WTC11 (cell line): Measurements from ENCODE around the gene FAM107A. TPM values are rescaled to one million over a fixed set of nuclear protein-coding genes. Genes with fewer than 3 reads are reported as not detected.

Experiments used
- ATAC-seq: fragments of 200-7000 bp; cut with Tn5 transposase; 2 replicates; pipeline ENCODE4 v1.10.0; 2021; ENCODE audit warnings: mild to moderate bottlenecking, moderate library complexity
- CTCF ChIA-PET: fragments of 300-600 bp; sonication (Branson Sonifier 250); formaldehyde crosslinking; loops from one replicate; lab custom pipeline; 2021; ENCODE audit warnings: antibody characterized with exemption; lab: Charles Lee
- POLR2A ChIA-PET: fragments of 350-600 bp; sonication (Branson Sonifier 250); formaldehyde crosslinking; loops from one replicate; lab custom pipeline; 2021; ENCODE audit warnings: antibody characterized with exemption; lab: Charles Lee
- DNase-seq: peaks from one replicate; pipeline ENCODE4 v3.0.0; 2021; ENCODE audit warnings: low spot score
- H3K27ac Mint-ChIP-seq: 2 replicates; pipeline ENCODE4 v1.8.0; 2021; ENCODE audit warnings: mixed read lengths
- H3K27me3 Mint-ChIP-seq: 2 replicates; pipeline ENCODE4 v1.8.0; 2021; ENCODE audit warnings: low read depth, mild to moderate bottlenecking, moderate library complexity, mixed read lengths
- H3K36me3 Mint-ChIP-seq: 2 replicates; pipeline ENCODE4 v1.8.0; 2021; ENCODE audit warnings: mixed read lengths
- H3K4me1 Mint-ChIP-seq: 2 replicates; pipeline ENCODE4 v1.8.0; 2022; ENCODE audit warnings: mixed read lengths
- H3K4me3 Mint-ChIP-seq: 2 replicates; pipeline ENCODE4 v1.8.0; 2021; ENCODE audit warnings: mild to moderate bottlenecking, moderate library complexity, mixed read lengths
- H3K9me3 Mint-ChIP-seq: 2 replicates; pipeline ENCODE4 v1.8.0; 2021; ENCODE audit warnings: mixed read lengths
- ATF1 ChIP-seq: sonication (generic); formaldehyde crosslinking; IDR thresholded peaks from 2 replicates; pipeline ENCODE4 v1.8.1; 2023; ENCODE audit warnings: mild to moderate bottlenecking, moderate library complexity, missing genetic modification reagents
- HMGA2 ChIP-seq: fragments of 250-450 bp; sonication (Bioruptor Pico); IDR thresholded peaks from 2 replicates; pipeline ENCODE4 v1.4.0; 2021; ENCODE audit warnings: mild to moderate bottlenecking, moderate library complexity
- NFATC4 ChIP-seq: fragments of 250-450 bp; sonication (Bioruptor Pico); IDR thresholded peaks from 2 replicates; pipeline ENCODE4 v1.9.0; 2021; ENCODE audit warnings: mild to moderate bottlenecking
- NR2C2 ChIP-seq: sonication (generic); formaldehyde crosslinking; IDR thresholded peaks from 2 replicates; pipeline ENCODE4 v1.8.0; 2022; ENCODE audit warnings: mild to moderate bottlenecking, missing genetic modification reagents
- OVOL2 ChIP-seq: fragments of 250-450 bp; sonication (Bioruptor Pico); IDR thresholded peaks from 2 replicates; pipeline ENCODE4 v1.9.0; 2021; ENCODE audit warnings: mild to moderate bottlenecking, borderline replicate concordance
- RORB ChIP-seq: fragments of 250-450 bp; sonication (Bioruptor Pico); IDR thresholded peaks from 2 replicates; pipeline ENCODE4 v1.9.0; 2021; ENCODE audit warnings: mild to moderate bottlenecking
- SMAD4 ChIP-seq: sonication (generic); formaldehyde crosslinking; IDR thresholded peaks from 2 replicates; pipeline ENCODE4 v1.8.0; 2022; ENCODE audit warnings: mild to moderate bottlenecking, missing genetic modification reagents
- SOX15 ChIP-seq: fragments of 250-450 bp; sonication (Bioruptor Pico); IDR thresholded peaks from 2 replicates; pipeline ENCODE4 v1.9.0; 2021; ENCODE audit warnings: mild to moderate bottlenecking
- TEAD1 ChIP-seq: sonication (generic); formaldehyde crosslinking; IDR thresholded peaks from 2 replicates; pipeline ENCODE4 v1.8.0; 2022; ENCODE audit warnings: mild to moderate bottlenecking, missing genetic modification reagents
- TEAD4 ChIP-seq: sonication (generic); formaldehyde crosslinking; IDR thresholded peaks from 2 replicates; pipeline ENCODE4 v1.8.0; 2022; ENCODE audit warnings: mild to moderate bottlenecking, missing genetic modification reagents
- total RNA-seq: library from RNA; stranded (reverse); gene quantifications from 3 replicates; pipeline ENCODE4 v1.2.3, GENCODE V29; 2021
- TF ChIP-seq, protein P1 (sequence below): fragments of 250-450 bp; sonication (Bioruptor Pico); IDR thresholded peaks from 2 replicates; pipeline ENCODE4 v1.8.0; 2021; ENCODE audit warnings: mild to moderate bottlenecking
- TF ChIP-seq, protein P2 (sequence below): sonication (generic); formaldehyde crosslinking; IDR thresholded peaks from 2 replicates; pipeline ENCODE4 v1.8.1; 2023; ENCODE audit warnings: mild to moderate bottlenecking, moderate library complexity, missing genetic modification reagents
- TF ChIP-seq, protein P3 (sequence below): sonication (generic); formaldehyde crosslinking; conservative IDR thresholded peaks from 2 replicates; pipeline ENCODE4 v1.8.1; 2022; ENCODE audit warnings: mild to moderate bottlenecking, missing genetic modification reagents
- TF ChIP-seq, protein P4 (sequence below): sonication (generic); formaldehyde crosslinking; IDR thresholded peaks from 2 replicates; pipeline ENCODE4 v1.8.0; 2022; ENCODE audit warnings: mild to moderate bottlenecking, missing genetic modification reagents
- TF ChIP-seq, protein P5 (sequence below): sonication (generic); formaldehyde crosslinking; IDR thresholded peaks from 2 replicates; pipeline ENCODE4 v1.8.0; 2022; ENCODE audit warnings: mild to moderate bottlenecking, missing genetic modification reagents
- TF ChIP-seq, protein P6 (sequence below): sonication (generic); formaldehyde crosslinking; IDR thresholded peaks from 2 replicates; pipeline ENCODE4 v1.8.0; 2023; ENCODE audit warnings: mild to moderate bottlenecking, missing genetic modification reagents
- TF ChIP-seq, protein P7 (sequence below): sonication (generic); formaldehyde crosslinking; IDR thresholded peaks from 2 replicates; pipeline ENCODE4 v1.8.1; 2023; ENCODE audit warnings: mild to moderate bottlenecking, missing genetic modification reagents, borderline replicate concordance

The FAM107A gene
- total RNA-seq, 1 experiment from 2014 or later, result 0.31 TPM

DNA sequence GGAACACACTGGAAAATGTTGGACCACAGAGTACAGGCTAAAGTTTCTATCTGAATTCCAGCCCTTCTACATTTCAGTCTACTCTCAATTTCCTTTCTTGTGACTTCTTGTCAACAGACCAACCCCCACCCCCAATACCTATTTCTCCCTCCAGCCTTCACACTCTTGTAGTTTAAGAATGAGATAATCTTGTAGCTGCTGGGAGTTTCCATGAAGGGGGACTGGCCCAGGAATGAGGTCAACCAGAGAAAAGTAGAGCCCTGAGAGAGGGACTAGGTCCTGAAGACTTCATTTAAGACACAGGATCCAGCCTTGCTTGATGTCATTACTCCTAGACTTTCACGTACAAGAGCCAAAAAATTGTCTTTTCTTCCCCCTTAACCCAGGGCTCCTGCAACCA, 29.5 kb upstream of the FAM107A start (continued):
- TF ChIP-seq SOX15 (CRISPR knock-in tag), result no peak
- no peak for TF ChIP-seq NFATC4 (CRISPR knock-in tag)
- no peak for TF ChIP-seq RORB (CRISPR knock-in tag)
- TF ChIP-seq HMGA2 (CRISPR knock-in tag), result no peak
- TF ChIP-seq, protein P1, sequence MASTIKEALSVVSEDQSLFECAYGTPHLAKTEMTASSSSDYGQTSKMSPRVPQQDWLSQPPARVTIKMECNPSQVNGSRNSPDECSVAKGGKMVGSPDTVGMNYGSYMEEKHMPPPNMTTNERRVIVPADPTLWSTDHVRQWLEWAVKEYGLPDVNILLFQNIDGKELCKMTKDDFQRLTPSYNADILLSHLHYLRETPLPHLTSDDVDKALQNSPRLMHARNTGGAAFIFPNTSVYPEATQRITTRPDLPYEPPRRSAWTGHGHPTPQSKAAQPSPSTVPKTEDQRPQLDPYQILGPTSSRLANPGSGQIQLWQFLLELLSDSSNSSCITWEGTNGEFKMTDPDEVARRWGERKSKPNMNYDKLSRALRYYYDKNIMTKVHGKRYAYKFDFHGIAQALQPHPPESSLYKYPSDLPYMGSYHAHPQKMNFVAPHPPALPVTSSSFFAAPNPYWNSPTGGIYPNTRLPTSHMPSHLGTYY (CRISPR knock-in tag), result no peak
- no peak for TF ChIP-seq SMAD4 (CRISPR knock-in tag)
- TF ChIP-seq ATF1, result no peak
- TF ChIP-seq, protein P2, sequence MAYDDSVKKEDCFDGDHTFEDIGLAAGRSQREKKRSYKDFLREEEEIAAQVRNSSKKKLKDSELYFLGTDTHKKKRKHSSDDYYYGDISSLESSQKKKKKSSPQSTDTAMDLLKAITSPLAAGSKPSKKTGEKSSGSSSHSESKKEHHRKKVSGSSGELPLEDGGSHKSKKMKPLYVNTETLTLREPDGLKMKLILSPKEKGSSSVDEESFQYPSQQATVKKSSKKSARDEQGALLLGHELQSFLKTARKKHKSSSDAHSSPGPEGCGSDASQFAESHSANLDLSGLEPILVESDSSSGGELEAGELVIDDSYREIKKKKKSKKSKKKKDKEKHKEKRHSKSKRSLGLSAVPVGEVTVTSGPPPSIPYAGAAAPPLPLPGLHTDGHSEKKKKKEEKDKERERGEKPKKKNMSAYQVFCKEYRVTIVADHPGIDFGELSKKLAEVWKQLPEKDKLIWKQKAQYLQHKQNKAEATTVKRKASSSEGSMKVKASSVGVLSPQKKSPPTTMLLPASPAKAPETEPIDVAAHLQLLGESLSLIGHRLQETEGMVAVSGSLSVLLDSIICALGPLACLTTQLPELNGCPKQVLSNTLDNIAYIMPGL (CRISPR knock-in tag), result no peak
- TF ChIP-seq, protein P3, sequence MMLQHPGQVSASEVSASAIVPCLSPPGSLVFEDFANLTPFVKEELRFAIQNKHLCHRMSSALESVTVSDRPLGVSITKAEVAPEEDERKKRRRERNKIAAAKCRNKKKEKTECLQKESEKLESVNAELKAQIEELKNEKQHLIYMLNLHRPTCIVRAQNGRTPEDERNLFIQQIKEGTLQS, result no peak
- no peak for TF ChIP-seq OVOL2 (CRISPR knock-in tag)
- TF ChIP-seq, protein P4, sequence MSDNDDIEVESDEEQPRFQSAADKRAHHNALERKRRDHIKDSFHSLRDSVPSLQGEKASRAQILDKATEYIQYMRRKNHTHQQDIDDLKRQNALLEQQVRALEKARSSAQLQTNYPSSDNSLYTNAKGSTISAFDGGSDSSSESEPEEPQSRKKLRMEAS, result no peak

DNA sequence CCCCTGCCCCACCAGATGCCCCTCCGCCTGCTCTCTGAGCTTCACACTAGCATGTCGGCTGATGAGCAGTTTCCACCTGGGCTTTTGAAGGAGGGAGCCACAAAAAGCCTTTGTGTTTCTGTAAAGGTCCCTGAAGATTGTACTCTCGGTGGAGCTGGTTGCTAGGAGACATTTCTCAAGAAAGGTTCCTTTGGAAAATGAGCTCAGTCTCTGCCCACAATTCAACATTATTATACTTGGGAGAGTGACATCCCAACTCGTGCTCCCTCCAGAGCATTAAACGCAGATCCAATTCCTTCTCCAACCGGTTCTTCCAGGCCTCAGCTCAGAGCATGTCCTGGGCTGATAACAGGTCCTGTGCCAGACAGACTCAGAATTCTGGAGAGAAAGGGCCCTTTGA, 26.8 kb upstream of the FAM107A start:
- CTCF ChIA-PET, result interaction anchor here (1.1 to 2.2 kb wide), 3 partner anchors 23 to 35 kb away, joined by 3 to 5 read pairs (median 5); no protein-coding TSS in a partner anchor
- POLR2A ChIA-PET, result no interaction called here
- H3K4me3 Mint-ChIP-seq, result no peak overlapping the region
- ATAC-seq (no peak), DNase-seq (no peak)
- peaks cover 3% of the 10 kb centered on the region; the same call in 1 of the 2 replicates for H3K4me1 Mint-ChIP-seq
- peaks cover 5% of the 10 kb centered on the region; the same call in 1 of the 2 replicates for H3K9me3 Mint-ChIP-seq
- peaks cover 2% of the 10 kb centered on the region; the same call in 1 of the 2 replicates for H3K27me3 Mint-ChIP-seq
- TF ChIP-seq TEAD4 (CRISPR knock-in tag), result no peak
- H3K27ac Mint-ChIP-seq, result no peak overlapping the region
- no peaks in the 10 kb centered on the region for H3K36me3 Mint-ChIP-seq

DNA sequence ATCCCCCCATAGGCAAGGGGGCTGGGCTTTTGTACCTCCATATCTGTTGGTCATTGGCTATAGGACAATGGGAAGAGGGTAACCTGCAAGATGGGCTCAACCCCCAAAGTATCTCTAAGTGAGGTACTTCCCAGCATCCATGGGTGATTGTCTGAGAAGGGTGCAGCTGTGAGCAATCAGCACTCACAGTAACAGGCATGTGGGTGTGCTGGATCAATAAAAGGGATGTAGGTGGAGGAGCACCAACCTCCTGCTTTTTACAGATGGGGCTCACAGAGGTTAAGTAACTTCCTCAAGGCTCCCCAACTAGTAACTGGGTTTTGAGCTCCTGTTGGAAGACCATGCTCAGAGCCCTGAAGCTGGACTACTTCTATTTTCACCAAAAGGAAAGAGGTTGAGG, 26.4 kb upstream of the FAM107A start:
- ChIA-PET CTCF (interaction anchor here (1.1 to 2.2 kb wide), 3 partner anchors 22 to 35 kb away, joined by 3 to 5 read pairs (median 5); no protein-coding TSS in a partner anchor), POLR2A (no interaction called here)
- Mint-ChIP-seq H3K4me1 (peaks cover 3% of the 10 kb centered on the region; the same call in 1 of the 2 replicates), H3K27ac (no peak overlapping the region), H3K36me3 (no peaks in the 10 kb centered on the region), H3K4me3 (no peak overlapping the region), H3K9me3 (peaks cover 5% of the 10 kb centered on the region; the same call in 1 of the 2 replicates), H3K27me3 (peaks cover 2% of the 10 kb centered on the region; the same call in 1 of the 2 replicates)
- ATAC-seq (no peak), DNase-seq (no peak)
- no peak for TF ChIP-seq NR2C2
- TF ChIP-seq, protein P5, sequence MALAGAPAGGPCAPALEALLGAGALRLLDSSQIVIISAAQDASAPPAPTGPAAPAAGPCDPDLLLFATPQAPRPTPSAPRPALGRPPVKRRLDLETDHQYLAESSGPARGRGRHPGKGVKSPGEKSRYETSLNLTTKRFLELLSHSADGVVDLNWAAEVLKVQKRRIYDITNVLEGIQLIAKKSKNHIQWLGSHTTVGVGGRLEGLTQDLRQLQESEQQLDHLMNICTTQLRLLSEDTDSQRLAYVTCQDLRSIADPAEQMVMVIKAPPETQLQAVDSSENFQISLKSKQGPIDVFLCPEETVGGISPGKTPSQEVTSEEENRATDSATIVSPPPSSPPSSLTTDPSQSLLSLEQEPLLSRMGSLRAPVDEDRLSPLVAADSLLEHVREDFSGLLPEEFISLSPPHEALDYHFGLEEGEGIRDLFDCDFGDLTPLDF (CRISPR knock-in tag), result no peak
- TF ChIP-seq, protein P6, sequence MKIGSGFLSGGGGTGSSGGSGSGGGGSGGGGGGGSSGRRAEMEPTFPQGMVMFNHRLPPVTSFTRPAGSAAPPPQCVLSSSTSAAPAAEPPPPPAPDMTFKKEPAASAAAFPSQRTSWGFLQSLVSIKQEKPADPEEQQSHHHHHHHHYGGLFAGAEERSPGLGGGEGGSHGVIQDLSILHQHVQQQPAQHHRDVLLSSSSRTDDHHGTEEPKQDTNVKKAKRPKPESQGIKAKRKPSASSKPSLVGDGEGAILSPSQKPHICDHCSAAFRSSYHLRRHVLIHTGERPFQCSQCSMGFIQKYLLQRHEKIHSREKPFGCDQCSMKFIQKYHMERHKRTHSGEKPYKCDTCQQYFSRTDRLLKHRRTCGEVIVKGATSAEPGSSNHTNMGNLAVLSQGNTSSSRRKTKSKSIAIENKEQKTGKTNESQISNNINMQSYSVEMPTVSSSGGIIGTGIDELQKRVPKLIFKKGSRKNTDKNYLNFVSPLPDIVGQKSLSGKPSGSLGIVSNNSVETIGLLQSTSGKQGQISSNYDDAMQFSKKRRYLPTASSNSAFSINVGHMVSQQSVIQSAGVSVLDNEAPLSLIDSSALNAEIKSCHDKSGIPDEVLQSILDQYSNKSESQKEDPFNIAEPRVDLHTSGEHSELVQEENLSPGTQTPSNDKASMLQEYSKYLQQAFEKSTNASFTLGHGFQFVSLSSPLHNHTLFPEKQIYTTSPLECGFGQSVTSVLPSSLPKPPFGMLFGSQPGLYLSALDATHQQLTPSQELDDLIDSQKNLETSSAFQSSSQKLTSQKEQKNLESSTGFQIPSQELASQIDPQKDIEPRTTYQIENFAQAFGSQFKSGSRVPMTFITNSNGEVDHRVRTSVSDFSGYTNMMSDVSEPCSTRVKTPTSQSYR (CRISPR knock-in tag), result no peak
- no peak for TF ChIP-seq NFATC4 (CRISPR knock-in tag)
- TF ChIP-seq, protein P7, sequence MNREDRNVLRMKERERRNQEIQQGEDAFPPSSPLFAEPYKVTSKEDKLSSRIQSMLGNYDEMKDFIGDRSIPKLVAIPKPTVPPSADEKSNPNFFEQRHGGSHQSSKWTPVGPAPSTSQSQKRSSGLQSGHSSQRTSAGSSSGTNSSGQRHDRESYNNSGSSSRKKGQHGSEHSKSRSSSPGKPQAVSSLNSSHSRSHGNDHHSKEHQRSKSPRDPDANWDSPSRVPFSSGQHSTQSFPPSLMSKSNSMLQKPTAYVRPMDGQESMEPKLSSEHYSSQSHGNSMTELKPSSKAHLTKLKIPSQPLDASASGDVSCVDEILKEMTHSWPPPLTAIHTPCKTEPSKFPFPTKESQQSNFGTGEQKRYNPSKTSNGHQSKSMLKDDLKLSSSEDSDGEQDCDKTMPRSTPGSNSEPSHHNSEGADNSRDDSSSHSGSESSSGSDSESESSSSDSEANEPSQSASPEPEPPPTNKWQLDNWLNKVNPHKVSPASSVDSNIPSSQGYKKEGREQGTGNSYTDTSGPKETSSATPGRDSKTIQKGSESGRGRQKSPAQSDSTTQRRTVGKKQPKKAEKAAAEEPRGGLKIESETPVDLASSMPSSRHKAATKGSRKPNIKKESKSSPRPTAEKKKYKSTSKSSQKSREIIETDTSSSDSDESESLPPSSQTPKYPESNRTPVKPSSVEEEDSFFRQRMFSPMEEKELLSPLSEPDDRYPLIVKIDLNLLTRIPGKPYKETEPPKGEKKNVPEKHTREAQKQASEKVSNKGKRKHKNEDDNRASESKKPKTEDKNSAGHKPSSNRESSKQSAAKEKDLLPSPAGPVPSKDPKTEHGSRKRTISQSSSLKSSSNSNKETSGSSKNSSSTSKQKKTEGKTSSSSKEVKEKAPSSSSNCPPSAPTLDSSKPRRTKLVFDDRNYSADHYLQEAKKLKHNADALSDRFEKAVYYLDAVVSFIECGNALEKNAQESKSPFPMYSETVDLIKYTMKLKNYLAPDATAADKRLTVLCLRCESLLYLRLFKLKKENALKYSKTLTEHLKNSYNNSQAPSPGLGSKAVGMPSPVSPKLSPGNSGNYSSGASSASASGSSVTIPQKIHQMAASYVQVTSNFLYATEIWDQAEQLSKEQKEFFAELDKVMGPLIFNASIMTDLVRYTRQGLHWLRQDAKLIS (CRISPR knock-in tag), result no peak
- TF ChIP-seq TEAD1 (CRISPR knock-in tag), result no peak
